Adipocyte (in vitro differentiated cells): ENCODE data around the gene MGMT.

Experiments
- DNase-seq: peaks from one replicate; pipeline ENCODE4 v3.0.0-alpha.2; 2015; ENCODE audit warnings: low read depth
- H3K27me3 ChIP-seq: replicated peaks from 2 replicates; pipeline ENCODE4 v1.7.0; 2013; ENCODE audit warnings: mild to moderate bottlenecking, low read length, moderate library complexity; ENCODE audit not compliant: control insufficient read depth, insufficient read depth
- H3K36me3 ChIP-seq: 2 replicates; pipeline ENCODE4 v1.7.0; 2013; ENCODE audit warnings: low read length, mild to moderate bottlenecking, moderate library complexity; ENCODE audit not compliant: control insufficient read depth, insufficient read depth, severe bottlenecking
- H3K4me1 ChIP-seq: 2 replicates; pipeline ENCODE4 v1.7.0; 2013; ENCODE audit warnings: mild to moderate bottlenecking, low read length, moderate library complexity; ENCODE audit not compliant: control insufficient read depth, insufficient read depth
- H3K4me3 ChIP-seq: 2 replicates; pipeline ENCODE4 v1.7.0; 2013; ENCODE audit warnings: mild to moderate bottlenecking, low read length, moderate library complexity
- H3K9ac ChIP-seq: 2 replicates; pipeline ENCODE4 v1.7.0; 2013; ENCODE audit warnings: mild to moderate bottlenecking, low read length, moderate library complexity
- H3K9me3 ChIP-seq: 2 replicates; pipeline ENCODE4 v1.7.0; 2013; ENCODE audit warnings: mild to moderate bottlenecking, low read length, moderate library complexity; ENCODE audit not compliant: control insufficient read depth

Gene MGMT

GRCh38 chr10:129548600-129548999, 81.6 kb downstream of the MGMT start:
- H3K4me1 ChIP-seq: no peaks in the 10 kb centered on the region
- H3K4me3 ChIP-seq: no peak overlapping the region
- H3K36me3 ChIP-seq: peaks cover 3% of the 10 kb centered on the region
- H3K27me3 ChIP-seq: no peaks in the 10 kb centered on the region
- no peaks in the 10 kb centered on the region for H3K9me3 ChIP-seq
- no peak for DNase-seq
- no peak overlapping the region for H3K9ac ChIP-seq

GRCh38 chr10:129550076-129550475, 83.0 kb downstream of the MGMT start:
- Histone ChIP-seq H3K4me3 (no peak overlapping the region), H3K36me3 (peaks cover 3% of the 10 kb centered on the region), H3K4me1 (no peaks in the 10 kb centered on the region), H3K27me3 (no peaks in the 10 kb centered on the region), H3K9me3 (no peaks in the 10 kb centered on the region), H3K9ac (no peak overlapping the region)
- DNase-seq: no peak

GRCh38 chr10:129550658-129551057, 83.6 kb downstream of the MGMT start:
- Histone ChIP-seq H3K36me3 (peaks cover 3% of the 10 kb centered on the region), H3K9me3 (no peaks in the 10 kb centered on the region), H3K9ac (no peak overlapping the region), H3K4me1 (no peaks in the 10 kb centered on the region), H3K4me3 (no peak overlapping the region), H3K27me3 (no peaks in the 10 kb centered on the region)
- DNase-seq: no peak

- Histone ChIP-seq H3K9ac (no peak overlapping the region), H3K4me3 (no peak overlapping the region), H3K36me3 (peaks cover 3% of the 10 kb centered on the region), H3K4me1 (no peaks in the 10 kb centered on the region), H3K9me3 (no peaks in the 10 kb centered on the region), H3K27me3 (no peaks in the 10 kb centered on the region)
- DNase-seq: no peak
Measured at GRCh38 chr10:129552119-129552518, 85.1 kb downstream of the MGMT start.

- H3K36me3 ChIP-seq: peaks cover 3% of the 10 kb centered on the region
- no peak overlapping the region for H3K4me3 ChIP-seq
- H3K4me1 ChIP-seq: no peaks in the 10 kb centered on the region
- H3K9ac ChIP-seq: no peak overlapping the region
- H3K27me3 ChIP-seq: no peaks in the 10 kb centered on the region
- DNase-seq: no peak
- H3K9me3 ChIP-seq: no peaks in the 10 kb centered on the region
Measured at GRCh38 chr10:129553928-129554327, 86.9 kb downstream of the MGMT start.

- Histone ChIP-seq H3K9me3 (no peaks in the 10 kb centered on the region), H3K9ac (no peak overlapping the region), H3K4me3 (no peak overlapping the region), H3K36me3 (no peaks in the 10 kb centered on the region), H3K27me3 (no peaks in the 10 kb centered on the region), H3K4me1 (peaks cover 5% of the 10 kb centered on the region)
- no peak for DNase-seq
Measured at GRCh38 chr10:129556316-129556715, 89.3 kb downstream of the MGMT start.

- Histone ChIP-seq H3K27me3 (no peaks in the 10 kb centered on the region), H3K4me1 (peaks cover 5% of the 10 kb centered on the region), H3K4me3 (no peak overlapping the region), H3K9me3 (no peaks in the 10 kb centered on the region), H3K9ac (no peak overlapping the region), H3K36me3 (no peaks in the 10 kb centered on the region)
- DNase-seq: no peak
Measured at GRCh38 chr10:129560361-129560760, 93.3 kb downstream of the MGMT start.

GRCh38 chr10:129562487-129562886, 95.4 kb downstream of the MGMT start:
- Histone ChIP-seq H3K4me3 (no peak overlapping the region), H3K36me3 (no peaks in the 10 kb centered on the region), H3K4me1 (peaks cover 5% of the 10 kb centered on the region), H3K27me3 (no peaks in the 10 kb centered on the region), H3K9me3 (no peaks in the 10 kb centered on the region), H3K9ac (no peak overlapping the region)
- DNase-seq: no peak

GRCh38 chr10:129564923-129565322, 97.9 kb downstream of the MGMT start:
- no peaks in the 10 kb centered on the region for H3K9me3 ChIP-seq
- H3K4me1 ChIP-seq: peaks cover 2% of the 10 kb centered on the region
- H3K9ac ChIP-seq: no peak overlapping the region
- H3K4me3 ChIP-seq: no peak overlapping the region
- no peak for DNase-seq
- H3K36me3 ChIP-seq: no peaks in the 10 kb centered on the region
- H3K27me3 ChIP-seq: no peaks in the 10 kb centered on the region

- Histone ChIP-seq H3K36me3 (no peaks in the 10 kb centered on the region), H3K9me3 (no peaks in the 10 kb centered on the region), H3K9ac (no peak overlapping the region), H3K27me3 (no peaks in the 10 kb centered on the region), H3K4me3 (no peak overlapping the region), H3K4me1 (no peaks in the 10 kb centered on the region)
- no peak for DNase-seq
Measured at GRCh38 chr10:129568583-129569344, 101.7 kb downstream of the MGMT start.

GRCh38 chr10:129570185-129570584, 103.1 kb downstream of the MGMT start:
- no peak overlapping the region for H3K9ac ChIP-seq
- no peaks in the 10 kb centered on the region for H3K27me3 ChIP-seq
- DNase-seq: no peak

GRCh38 chr10:129579228-129579627, 112.2 kb downstream of the MGMT start:
- no peaks in the 10 kb centered on the region for H3K9me3 ChIP-seq
- H3K4me1 ChIP-seq: no peaks in the 10 kb centered on the region
- H3K36me3 ChIP-seq: no peaks in the 10 kb centered on the region
- H3K4me3 ChIP-seq: no peak overlapping the region
- DNase-seq: no peak
- H3K9ac ChIP-seq: no peak overlapping the region
- no peaks in the 10 kb centered on the region for H3K27me3 ChIP-seq

More at GRCh38 chr10:129570185-129570584, 103.1 kb downstream of the MGMT start:
- H3K4me3 ChIP-seq: no peak overlapping the region
- H3K4me1 ChIP-seq: no peaks in the 10 kb centered on the region
- no peaks in the 10 kb centered on the region for H3K9me3 ChIP-seq
- H3K36me3 ChIP-seq: no peaks in the 10 kb centered on the region
